Liver (tissue), 9 donors: Measurements from ENCODE around the gene NCBP1. TPM values are rescaled to one million over a fixed set of nuclear protein-coding genes. Genes with fewer than 3 reads are reported as not detected.

Experiments
- DNase-seq: peaks from one replicate; pipeline ENCODE4 v3.0.0-alpha.2; 2017; ENCODE audit warnings: low spot score
- H3K27ac ChIP-seq, 2 donors: one replicate each; pipeline ENCODE4 v1.7.0; 2013; ENCODE audit warnings: inconsistent platforms in 2 of 2, low read length in 2 of 2, control low read depth in 1 of 2, low read depth in 1 of 2, mild to moderate bottlenecking in 1 of 2
- H3K27me3 ChIP-seq, 4 donors: one replicate each; pipeline versions ENCODE4 v1.6.1 to v1.7.0; 2013; ENCODE audit warnings: low read length in 3 of 4, inconsistent platforms in 1 of 4, mild to moderate bottlenecking in 1 of 4, moderate library complexity in 1 of 4; ENCODE audit not compliant: control insufficient read depth in 4 of 4, insufficient read depth in 4 of 4
- H3K36me3 ChIP-seq, 4 donors: one replicate each; pipeline versions ENCODE4 v1.6.1 to v1.7.0; 2013; ENCODE audit warnings: low read length in 3 of 4, mild to moderate bottlenecking in 3 of 4, low read depth in 1 of 4, moderate library complexity in 1 of 4; ENCODE audit not compliant: control insufficient read depth in 4 of 4, insufficient read depth in 3 of 4
- H3K4me1 ChIP-seq, 4 donors: one replicate each; pipeline versions ENCODE4 v1.6.1 to v1.7.0; 2013; ENCODE audit warnings: low read length in 3 of 4, mild to moderate bottlenecking in 3 of 4, moderate library complexity in 1 of 4; ENCODE audit not compliant: control insufficient read depth in 4 of 4, insufficient read depth in 4 of 4
- H3K4me3 ChIP-seq, 3 donors: one replicate each; pipeline versions ENCODE4 v1.6.1 to v1.7.0; 2013; ENCODE audit warnings: low read length in 3 of 3, control low read depth in 1 of 3, low read depth in 1 of 3, mild to moderate bottlenecking in 1 of 3
- H3K9ac ChIP-seq, 2 donors: one replicate each; pipeline ENCODE4 v1.7.0; 2013; ENCODE audit warnings: low read length in 2 of 2, mild to moderate bottlenecking in 2 of 2, moderate library complexity in 2 of 2, control low read depth in 1 of 2, low read depth in 1 of 2
- H3K9me3 ChIP-seq, 4 donors: one replicate each; pipeline versions ENCODE4 v1.6.1 to v1.7.0; 2013; ENCODE audit warnings: low read length in 3 of 4; ENCODE audit not compliant: control insufficient read depth in 4 of 4
- CTCF ChIP-seq: fragments of 150-350 bp; IDR thresholded peaks from 2 replicates; pipeline ENCODE4 v1.5.1; 2017; ENCODE audit warnings: improper control_type of control experiment, low read depth, low read length; ENCODE audit not compliant: missing input control
- EGR1 ChIP-seq, 2 donors: IDR thresholded peaks; 2 replicates each; pipeline ENCODE4 v1.6.1; 2016 to 2018; ENCODE audit warnings: antibody characterized with exemption in 2 of 2, low read depth in 2 of 2
- FOXA1 ChIP-seq: IDR thresholded peaks from 2 replicates; pipeline ENCODE4 v1.6.1; 2016; ENCODE audit warnings: antibody characterized with exemption
- FOXA2 ChIP-seq: IDR thresholded peaks from 2 replicates; pipeline ENCODE4 v1.6.1; 2016; ENCODE audit warnings: antibody characterized with exemption
- GABPA ChIP-seq, 2 donors: IDR thresholded peaks in 1 of 2; conservative IDR thresholded peaks in 1 of 2; 2 replicates each; pipeline ENCODE4 v1.6.1; 2016; ENCODE audit warnings: antibody characterized with exemption in 2 of 2, mild to moderate bottlenecking in 1 of 2, moderate library complexity in 1 of 2
- HNF4A ChIP-seq, 2 donors: conservative IDR thresholded peaks; 2 replicates each; pipeline ENCODE4 v1.6.1; 2016; ENCODE audit warnings: antibody characterized with exemption in 2 of 2, mild to moderate bottlenecking in 2 of 2
- HNF4G ChIP-seq: IDR thresholded peaks from 2 replicates; pipeline ENCODE4 v1.6.1; 2016; ENCODE audit warnings: antibody characterized with exemption
- JUND ChIP-seq, 2 donors: IDR thresholded peaks; 2 replicates each; pipeline ENCODE4 v1.6.1; 2016; ENCODE audit warnings: antibody characterized with exemption in 2 of 2
- MAX ChIP-seq: IDR thresholded peaks from 2 replicates; pipeline ENCODE4 v1.6.1; 2016; ENCODE audit warnings: antibody characterized with exemption
- NR2F2 ChIP-seq: IDR thresholded peaks from 2 replicates; pipeline ENCODE4 v1.6.1; 2016; ENCODE audit warnings: antibody characterized with exemption
- RAD21 ChIP-seq, 2 donors: IDR thresholded peaks; 2 replicates each; pipeline ENCODE4 v1.6.1; 2016; ENCODE audit warnings: antibody characterized with exemption in 2 of 2, mild to moderate bottlenecking in 2 of 2
- REST ChIP-seq: IDR thresholded peaks from 2 replicates; pipeline ENCODE4 v1.6.1; 2016; ENCODE audit warnings: antibody characterized with exemption, mild to moderate bottlenecking
- RXRA ChIP-seq, 2 donors: IDR thresholded peaks; 2 replicates each; pipeline ENCODE4 v1.6.1; 2017 to 2018; ENCODE audit warnings: antibody characterized with exemption in 2 of 2, mild to moderate bottlenecking in 1 of 2
- SP1 ChIP-seq: IDR thresholded peaks from 2 replicates; pipeline ENCODE4 v1.6.1; 2018; ENCODE audit warnings: antibody characterized with exemption, mild to moderate bottlenecking
- TAF1 ChIP-seq: conservative IDR thresholded peaks from 2 replicates; pipeline ENCODE4 v1.6.1; 2016; ENCODE audit warnings: antibody characterized with exemption, mild to moderate bottlenecking
- YY1 ChIP-seq: IDR thresholded peaks from 2 replicates; pipeline ENCODE4 v1.6.1; 2016; ENCODE audit warnings: antibody characterized with exemption, mild to moderate bottlenecking
- ZBTB33 ChIP-seq: IDR thresholded peaks from 2 replicates; pipeline ENCODE4 v1.6.1; 2016; ENCODE audit warnings: antibody characterized with exemption
- WGBS: extraction: QIAGEN DNeasy Blood & Tissue Kit; methylation state at CpG from one replicate; pipeline ENCODE4 v1.1.7; 2013; 5-methylcytosine and 5-hydroxymethylcytosine counted together
- polyA plus RNA-seq, 2 donors: library from polyadenylated mRNA; stranded (reverse) in 1 of 2; unstranded in 1 of 2; fragments of 200-250 nt in 1 of 2; fragments of >200 nt in 1 of 2; fragmentation: Nextera tagmentation in 1 of 2; extraction: Ambion mirVana in 1 of 2; gene quantifications; one replicate each; pipeline versions ENCODE4 v1.2.1 to v1.2.3, GENCODE V29; 2013 to 2015
- total RNA-seq, 2 donors: library from RNA; depleted of rRNA; stranded (reverse); fragments of >200 nt; gene quantifications; one replicate each; pipeline ENCODE4 v1.2.3, GENCODE V29; 2014
- donor health status: healthy.
- donor health status: healthy.
- donor health status: healthy.
- donor health status: healthy.
- donor health status: healthy.

Gene NCBP1
- total and polyA plus RNA-seq, 4 donors = 6.6 to 16.6 (median 12.5) TPM

- WGBS = 90% methylated on average over 2 of the region's 2 CpGs
- no peak overlapping the region for H3K4me3 ChIP-seq
Observed at GRCh38 chr9:97706246-97706645, 72.6 kb downstream of the NCBP1 start.

GRCh38 chr9:97710356-97711222 is 77.0 kb downstream of the NCBP1 start:
- H3K9me3 ChIP-seq = no peaks in the 10 kb centered on the region
- H3K9ac ChIP-seq = no peak overlapping the region
- H3K27me3 ChIP-seq = no peaks in the 10 kb centered on the region
- WGBS = 25% methylated on average over 9 of the region's 9 CpGs
- no peak for DNase-seq
- H3K36me3 ChIP-seq = no peaks in the 10 kb centered on the region
- peaks cover 0 to 2% (median 0%) of the 10 kb centered on the region in 4 donors for H3K4me1 ChIP-seq
- TF ChIP-seq REST = no peak
- TF ChIP-seq RAD21 (IDR thresholded peaks at IDR 0.05) = peak; percentile 97
- no peak for TF ChIP-seq ZBTB33
- TF ChIP-seq TAF1 = no peak
- TF ChIP-seq CTCF = peak; percentile 93
- H3K27ac ChIP-seq = no peak overlapping the region
- H3K4me3 ChIP-seq = no peak overlapping the region

More at GRCh38 chr9:97706246-97706645, 72.6 kb downstream of the NCBP1 start:
- Histone ChIP-seq H3K9me3 (no peaks in the 10 kb centered on the region), H3K4me1 (peaks cover 0 to 7% (median 6%) of the 10 kb centered on the region in 4 donors), H3K27me3 (no peaks in the 10 kb centered on the region), H3K27ac (no peak overlapping the region), H3K9ac (no peak overlapping the region), H3K36me3 (no peaks in the 10 kb centered on the region)
- TF ChIP-seq JUND (IDR thresholded peaks at IDR 0.05) = no peak
- TF ChIP-seq HNF4A (conservative IDR thresholded peaks at IDR 0.05) = no peak
- no peak for TF ChIP-seq TAF1
- DNase-seq = no peak

- Histone ChIP-seq H3K9ac (no peak overlapping the region), H3K4me1 (peaks cover 0 to 2% (median 0%) of the 10 kb centered on the region in 4 donors), H3K4me3 (no peak overlapping the region), H3K27ac (no peak overlapping the region), H3K9me3 (no peaks in the 10 kb centered on the region), H3K36me3 (no peaks in the 10 kb centered on the region), H3K27me3 (no peaks in the 10 kb centered on the region)
- 58% methylated on average over 12 of the region's 12 CpGs for WGBS
- no peak for DNase-seq
- TF ChIP-seq FOXA1 = no peak
- no peak for TF ChIP-seq RAD21 (IDR thresholded peaks at IDR 0.05)
- TF ChIP-seq SP1 = no peak
- no peak for TF ChIP-seq EGR1 (IDR thresholded peaks at IDR 0.05; ENCODE audit: low read depth in 2 of 2)
- TF ChIP-seq FOXA2 = no peak
- no peak for TF ChIP-seq TAF1
- no peak for TF ChIP-seq RXRA (IDR thresholded peaks at IDR 0.05)
- TF ChIP-seq YY1 = no peak
- no peak for TF ChIP-seq HNF4A (conservative IDR thresholded peaks at IDR 0.05)
- TF ChIP-seq CTCF = no peak
- no peak for TF ChIP-seq GABPA (IDR thresholded peaks at IDR 0.05 in 1 of 2, conservative IDR thresholded peaks at IDR 0.05 in 1 of 2)
- TF ChIP-seq NR2F2 = no peak
- TF ChIP-seq MAX = no peak
- no peak for TF ChIP-seq JUND (IDR thresholded peaks at IDR 0.05)
- no peak for TF ChIP-seq HNF4G
Observed at GRCh38 chr9:97711223-97711626, 77.6 kb downstream of the NCBP1 start.
